Activated CD8-positive, alpha-beta T cell treated with anti-CD3 and anti-CD28 coated beads, Interleukin-2, amount 10 ng/mL, durations not matched to agents 7 days and 5 days (primary cell): Measurements from ENCODE around the gene QRICH2. TPM values are rescaled to one million over a fixed set of nuclear protein-coding genes. Genes with fewer than 3 reads are reported as not detected.
A peak's percentile ranks its signal among the peaks of the same experiment; 100 is the strongest.

Experiments used
- ATAC-seq: fragments of 150-1000 bp; cut with Tn5 transposase; one replicate; pipeline ENCODE4 v1.10.0; 2021; ENCODE audit warnings: moderate library complexity
- CTCF ChIA-PET: fragments of 350-600 bp; sonication (Branson Sonifier 250); formaldehyde crosslinking; loops from one replicate; lab custom pipeline; 2021; ENCODE audit warnings: antibody characterized with exemption; lab: Charles Lee
- POLR2A ChIA-PET: fragments of 350-600 bp; sonication (Branson Sonifier 250); formaldehyde crosslinking; loops from one replicate; lab custom pipeline; 2021; ENCODE audit warnings: antibody characterized with exemption; lab: Charles Lee
- DNase-seq: peaks from one replicate; pipeline ENCODE4 v3.0.0-alpha.2; 2020
- H3K27ac Mint-ChIP-seq: one replicate; pipeline ENCODE4 v1.8.0; 2021; ENCODE audit warnings: mild to moderate bottlenecking, mixed read lengths
- H3K27me3 Mint-ChIP-seq: one replicate; pipeline ENCODE4 v1.8.0; 2021; ENCODE audit warnings: low read depth, mixed read lengths
- H3K36me3 Mint-ChIP-seq: one replicate; pipeline ENCODE4 v1.8.0; 2021; ENCODE audit warnings: low read depth, mixed read lengths
- H3K4me1 Mint-ChIP-seq: one replicate; pipeline ENCODE4 v1.8.0; 2021; ENCODE audit warnings: low read depth, mixed read lengths
- H3K4me3 Mint-ChIP-seq: one replicate; pipeline ENCODE4 v1.8.0; 2021; ENCODE audit warnings: mild to moderate bottlenecking, mixed read lengths
- H3K9me3 Mint-ChIP-seq: one replicate; pipeline ENCODE4 v1.8.0; 2022; ENCODE audit warnings: mixed read lengths; ENCODE audit not compliant: insufficient read depth
- total RNA-seq, 2 experiments: library from RNA; stranded (reverse); gene quantifications; one replicate each; pipeline ENCODE4 v1.2.3, GENCODE V29; 2021

Gene QRICH2
- total RNA-seq, 2 experiments from 2014 or later: 3.7 to 4.8 TPM

- Mint-ChIP-seq H3K4me3 (peak overlapping the region; percentile 90), H3K27me3 (no peaks in the 10 kb centered on the region), H3K27ac (peak overlapping the region; percentile 86), H3K36me3 (peaks cover 31% of the 10 kb centered on the region), H3K4me1 (peaks cover 81% of the 10 kb centered on the region), H3K9me3 (no peaks in the 10 kb centered on the region)
- DNase-seq (no peak), ATAC-seq (no peak)
- CTCF ChIA-PET: interaction anchor here (1.1 to 1.5 kb wide), 5 partner anchors 15 to 50 kb away, joined by 3 to 5 read pairs (median 4); partner anchors contain the start of gene UBALD2
- POLR2A ChIA-PET: interaction anchor here (0.6 to 17.8 kb wide), 6 partner anchors 10 to 50 kb away, joined by 3 to 807 read pairs (median 6); partner anchors contain the start of gene UBALD2
Observed at GRCh38 chr17:76241691-76242255, 66.3 kb downstream of the QRICH2 start.

- DNase-seq (no peak), ATAC-seq (no peak)
- Mint-ChIP-seq H3K9me3 (no peaks in the 10 kb centered on the region), H3K4me3 (peak overlapping the region; percentile 90), H3K4me1 (peaks cover 81% of the 10 kb centered on the region), H3K36me3 (peaks cover 35% of the 10 kb centered on the region), H3K27ac (peak overlapping the region; percentile 86), H3K27me3 (no peaks in the 10 kb centered on the region)
- POLR2A ChIA-PET: interaction anchor here (0.6 to 17.8 kb wide), 7 partner anchors 11 to 49 kb away, joined by 3 to 807 read pairs (median 6); partner anchors contain the start of gene UBALD2
- CTCF ChIA-PET: interaction anchor here (1.1 to 1.5 kb wide), 5 partner anchors 15 to 49 kb away, joined by 3 to 5 read pairs (median 4); partner anchors contain the start of gene UBALD2
Observed at GRCh38 chr17:76241204-76241538, 66.9 kb downstream of the QRICH2 start.

- Mint-ChIP-seq H3K4me1 (peaks cover 79% of the 10 kb centered on the region), H3K27me3 (no peaks in the 10 kb centered on the region), H3K36me3 (peaks cover 38% of the 10 kb centered on the region), H3K27ac (peak within 1 kb of the TSS; percentile 86), H3K9me3 (no peaks in the 10 kb centered on the region), H3K4me3 (peak within 1 kb of the TSS; percentile 90)
- ChIA-PET CTCF (interaction anchor here (1.1 to 1.5 kb wide), 4 partner anchors 22 to 49 kb away, joined by 3 to 5 read pairs (median 4); partner anchors contain the start of gene UBALD2), POLR2A (interaction anchor here (1.1 to 17.8 kb wide), 6 partner anchors 11 to 49 kb away, joined by 3 to 807 read pairs (median 6); partner anchors contain the start of gene UBALD2)
- ATAC-seq: peak; percentile 90
- peak; percentile 66 for DNase-seq
Observed at GRCh38 chr17:76240461-76241203, 67.4 kb downstream of the QRICH2 start, which contains the start of gene RNF157. Gene RNF157 (minus strand): TSS chr17:76240493. CDS start chr17:76240240, 253 bp downstream.

GRCh38 chr17:76239538-76240274 lies 68.4 kb downstream of the QRICH2 start:
- Mint-ChIP-seq H3K9me3 (no peaks in the 10 kb centered on the region), H3K4me3 (peak overlapping the region; percentile 81), H3K36me3 (peaks cover 42% of the 10 kb centered on the region), H3K27me3 (no peaks in the 10 kb centered on the region), H3K4me1 (peaks cover 76% of the 10 kb centered on the region), H3K27ac (peak overlapping the region; percentile 84)
- ChIA-PET CTCF (interaction anchor here (2.9 kb wide), 1 partner anchor 40 kb away, joined by 20 read pairs; no protein-coding TSS in a partner anchor), POLR2A (interaction anchor here (1.1 to 17.8 kb wide), 7 partner anchors 25 to 60 kb away, joined by 3 to 807 read pairs (median 12); partner anchors contain the start of gene UBALD2)
- peak; percentile 10 for ATAC-seq
- no peak for DNase-seq

GRCh38 chr17:76238847-76239537 lies 69.1 kb downstream of the QRICH2 start:
- ChIA-PET POLR2A (interaction anchor here (0.7 to 3.2 kb wide), 9 partner anchors 15 to 59 kb away, joined by 3 to 43 read pairs (median 8); partner anchors contain the start of gene UBALD2), CTCF (interaction anchor here (0.8 to 2.9 kb wide), 11 partner anchors 10 to 159 kb away, joined by 3 to 20 read pairs (median 5); no protein-coding TSS in a partner anchor)
- Mint-ChIP-seq H3K36me3 (peaks cover 49% of the 10 kb centered on the region), H3K4me1 (peaks cover 76% of the 10 kb centered on the region), H3K9me3 (no peaks in the 10 kb centered on the region), H3K4me3 (peak overlapping the region; percentile 81), H3K27me3 (no peaks in the 10 kb centered on the region), H3K27ac (peak overlapping the region; percentile 84)
- DNase-seq (no peak), ATAC-seq (no peak)

GRCh38 chr17:76237859-76238313 lies 70.2 kb downstream of the QRICH2 start:
- Mint-ChIP-seq H3K27me3 (no peaks in the 10 kb centered on the region), H3K27ac (peak overlapping the region; percentile 84), H3K36me3 (peaks cover 53% of the 10 kb centered on the region), H3K4me3 (peak overlapping the region; percentile 81), H3K4me1 (peaks cover 71% of the 10 kb centered on the region), H3K9me3 (no peaks in the 10 kb centered on the region)
- POLR2A ChIA-PET: interaction anchor here (0.9 to 3.2 kb wide), 7 partner anchors 18 to 56 kb away, joined by 3 to 43 read pairs (median 12); partner anchors contain the start of gene UBALD2
- CTCF ChIA-PET: interaction anchor here (0.8 to 2.9 kb wide), 13 partner anchors 9 to 160 kb away, joined by 3 to 20 read pairs (median 5); no protein-coding TSS in a partner anchor
- DNase-seq (no peak), ATAC-seq (no peak)

GRCh38 chr17:76236603-76237002 lies 71.5 kb downstream of the QRICH2 start:
- peaks cover 60% of the 10 kb centered on the region for H3K36me3 Mint-ChIP-seq
- no peaks in the 10 kb centered on the region for H3K27me3 Mint-ChIP-seq
- H3K4me3 Mint-ChIP-seq: no peak overlapping the region
- H3K9me3 Mint-ChIP-seq: no peaks in the 10 kb centered on the region
- DNase-seq: no peak
- ChIA-PET CTCF (interaction anchor here (1.0 to 2.9 kb wide), 4 partner anchors 10 to 44 kb away, joined by 3 to 14 read pairs (median 9); no protein-coding TSS in a partner anchor), POLR2A (interaction anchor here (3.2 kb wide), 1 partner anchor 28 kb away, joined by 22 read pairs; the partner anchor contains the start of gene UBALD2)
- peaks cover 69% of the 10 kb centered on the region for H3K4me1 Mint-ChIP-seq
- H3K27ac Mint-ChIP-seq: no peak overlapping the region
- no peak for ATAC-seq

GRCh38 chr17:76235883-76236282 lies 72.2 kb downstream of the QRICH2 start:
- ATAC-seq: no peak
- H3K4me1 Mint-ChIP-seq: peaks cover 65% of the 10 kb centered on the region
- POLR2A ChIA-PET: interaction anchor here (1.2 kb wide), 1 partner anchor 11 kb away, joined by 4 read pairs; no protein-coding TSS in a partner anchor
- H3K4me3 Mint-ChIP-seq: no peak overlapping the region
- no peaks in the 10 kb centered on the region for H3K9me3 Mint-ChIP-seq
- peaks cover 61% of the 10 kb centered on the region for H3K36me3 Mint-ChIP-seq
- no peak for DNase-seq
- H3K27ac Mint-ChIP-seq: no peak overlapping the region
- CTCF ChIA-PET: interaction anchor here (1.0 to 2.5 kb wide), 4 partner anchors 11 to 95 kb away, joined by 3 to 11 read pairs (median 5); no protein-coding TSS in a partner anchor
- no peaks in the 10 kb centered on the region for H3K27me3 Mint-ChIP-seq

- no peak for ATAC-seq
- peaks cover 71% of the 10 kb centered on the region for H3K4me1 Mint-ChIP-seq
- ChIA-PET POLR2A (interaction anchor here (1.2 to 1.6 kb wide), 2 partner anchors 22 to 35 kb away, joined by 3 read pairs; no protein-coding TSS in a partner anchor), CTCF (interaction anchor here (1.5 to 1.7 kb wide), 3 partner anchors 43 to 52 kb away, joined by 3 to 5 read pairs (median 4); no protein-coding TSS in a partner anchor)
- H3K27me3 Mint-ChIP-seq: no peaks in the 10 kb centered on the region
- H3K27ac Mint-ChIP-seq: peak overlapping the region; percentile 69
- no peaks in the 10 kb centered on the region for H3K9me3 Mint-ChIP-seq
- DNase-seq: no peak
- peaks cover 71% of the 10 kb centered on the region for H3K36me3 Mint-ChIP-seq
- H3K4me3 Mint-ChIP-seq: no peak overlapping the region
Observed at GRCh38 chr17:76234354-76234679, 73.8 kb downstream of the QRICH2 start.
